Colonic mucosa (tissue), 4 donors: ENCODE data around the gene GTF2A1. TPM values are rescaled to one million over a fixed set of nuclear protein-coding genes. Genes with fewer than 3 reads are reported as not detected.

Experiments
- DNase-seq: peaks from one replicate; pipeline ENCODE4 v3.0.0-alpha.2; 2020
- H3K27ac ChIP-seq: fragments of 200-600 bp; one replicate; pipeline ENCODE4 v1.8.0; 2021
- H3K27me3 ChIP-seq: fragments of 200-600 bp; one replicate; pipeline ENCODE4 v1.8.0; 2021
- H3K36me3 ChIP-seq: fragments of 200-600 bp; one replicate; pipeline ENCODE4 v1.8.0; 2021
- H3K4me1 ChIP-seq: fragments of 200-600 bp; one replicate; pipeline ENCODE4 v1.8.0; 2021; ENCODE audit warnings: mild to moderate bottlenecking
- H3K4me3 ChIP-seq: fragments of 200-600 bp; one replicate; pipeline ENCODE4 v1.8.0; 2021
- H3K9ac ChIP-seq, 2 donors: one replicate each; pipeline ENCODE4 v1.7.0; 2013; ENCODE audit warnings: control low read depth in 2 of 2, low read depth in 2 of 2, low read length in 2 of 2
- H3K9me3 ChIP-seq: fragments of 200-600 bp; one replicate; pipeline ENCODE4 v1.8.0; 2021
- intact Hi-C: fragments of 100-400 bp; cut with DNase I; formaldehyde crosslinking; loops from one replicate; pipeline ENCODE4 v1.14.1; 2022
- total RNA-seq, 2 donors: library from RNA; stranded (reverse); fragmentation: NEBNext Ultra II Directional in 1 of 2; extraction: Animal tissue kit (Norgen Biotek cat#: 25700) in 1 of 2; gene quantifications; one replicate each; pipeline ENCODE4 v1.2.1, GENCODE V29; 2021
- TF ChIP-seq, protein P1 (sequence below): fragments of 200-600 bp; IDR thresholded peaks from one replicate; pipeline ENCODE4 v1.8.0; 2022; ENCODE audit warnings: antibody characterized with exemption, mild to moderate bottlenecking
- donor health status: healthy.
- donor health status: DM: no; HTN: no; CAD: no.
- donor health status: DM: no; HTN: no; CAD: no.

Gene GTF2A1
- total RNA-seq, 2 donors from 2014 or later = 21.6 to 26.6 TPM

DNA sequence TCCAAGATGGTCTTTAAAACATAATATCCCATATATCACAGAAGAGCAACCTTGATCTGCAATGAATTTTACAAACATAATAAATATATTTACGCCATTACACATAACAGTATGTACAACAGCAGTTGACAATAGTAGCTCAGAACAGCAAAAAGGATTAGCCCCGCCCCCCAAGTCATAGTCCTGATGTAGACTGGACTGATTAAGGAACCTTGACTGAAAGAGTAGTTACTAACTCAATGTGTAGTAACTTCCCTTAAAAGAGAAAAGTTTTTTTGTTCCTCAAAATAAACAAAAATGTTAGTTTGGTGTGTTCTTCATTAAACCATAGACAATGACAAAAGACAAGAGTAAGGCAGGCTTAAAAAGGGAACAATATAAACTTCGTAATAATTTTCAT, 44.5 kb downstream of the GTF2A1 start:
- no peaks in the 10 kb centered on the region for H3K27me3 ChIP-seq
- H3K4me1 ChIP-seq = no peaks in the 10 kb centered on the region
- TF ChIP-seq, protein P1, sequence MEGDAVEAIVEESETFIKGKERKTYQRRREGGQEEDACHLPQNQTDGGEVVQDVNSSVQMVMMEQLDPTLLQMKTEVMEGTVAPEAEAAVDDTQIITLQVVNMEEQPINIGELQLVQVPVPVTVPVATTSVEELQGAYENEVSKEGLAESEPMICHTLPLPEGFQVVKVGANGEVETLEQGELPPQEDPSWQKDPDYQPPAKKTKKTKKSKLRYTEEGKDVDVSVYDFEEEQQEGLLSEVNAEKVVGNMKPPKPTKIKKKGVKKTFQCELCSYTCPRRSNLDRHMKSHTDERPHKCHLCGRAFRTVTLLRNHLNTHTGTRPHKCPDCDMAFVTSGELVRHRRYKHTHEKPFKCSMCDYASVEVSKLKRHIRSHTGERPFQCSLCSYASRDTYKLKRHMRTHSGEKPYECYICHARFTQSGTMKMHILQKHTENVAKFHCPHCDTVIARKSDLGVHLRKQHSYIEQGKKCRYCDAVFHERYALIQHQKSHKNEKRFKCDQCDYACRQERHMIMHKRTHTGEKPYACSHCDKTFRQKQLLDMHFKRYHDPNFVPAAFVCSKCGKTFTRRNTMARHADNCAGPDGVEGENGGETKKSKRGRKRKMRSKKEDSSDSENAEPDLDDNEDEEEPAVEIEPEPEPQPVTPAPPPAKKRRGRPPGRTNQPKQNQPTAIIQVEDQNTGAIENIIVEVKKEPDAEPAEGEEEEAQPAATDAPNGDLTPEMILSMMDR = no peak
- no peaks in the 10 kb centered on the region for H3K36me3 ChIP-seq
- DNase-seq = no peak
- peak overlapping the region; percentile 12 for H3K27ac ChIP-seq
- intact Hi-C loops = no loop called here
- H3K9me3 ChIP-seq = no peaks in the 10 kb centered on the region
- no peak overlapping the region for H3K4me3 ChIP-seq
- H3K9ac ChIP-seq = no peak overlapping the region

DNA sequence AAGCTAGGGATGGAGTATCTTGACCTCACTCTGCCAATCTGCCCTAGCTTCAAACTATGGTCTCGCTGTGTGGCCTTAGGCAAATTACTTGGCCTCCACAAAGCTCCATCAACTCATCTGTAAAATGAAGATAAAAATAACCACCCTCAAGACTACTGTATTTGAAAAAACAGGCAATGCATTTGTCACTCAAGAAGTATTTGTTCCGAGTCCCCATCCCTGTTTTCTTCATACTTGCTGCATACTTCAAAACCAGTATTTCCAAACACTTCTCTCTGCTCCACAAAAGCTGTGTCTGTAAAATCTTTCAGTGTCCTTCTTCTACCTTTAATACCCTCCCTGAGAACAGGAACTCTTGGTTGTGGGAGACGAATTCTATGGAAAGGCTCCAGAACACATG, 47.9 kb downstream of the GTF2A1 start:
- no peaks in the 10 kb centered on the region for H3K4me1 ChIP-seq
- no peak overlapping the region for H3K9ac ChIP-seq
- no peaks in the 10 kb centered on the region for H3K27me3 ChIP-seq
- H3K27ac ChIP-seq = no peak overlapping the region
- intact Hi-C loops = loop anchor here (5.0 kb wide), 2 partner anchors 44 to 231 kb away; partner anchors contain the start of gene CEP128
- DNase-seq = no peak
- H3K36me3 ChIP-seq = no peaks in the 10 kb centered on the region
- TF ChIP-seq, protein P1 = no peak
- no peaks in the 10 kb centered on the region for H3K9me3 ChIP-seq
- no peak overlapping the region for H3K4me3 ChIP-seq

DNA sequence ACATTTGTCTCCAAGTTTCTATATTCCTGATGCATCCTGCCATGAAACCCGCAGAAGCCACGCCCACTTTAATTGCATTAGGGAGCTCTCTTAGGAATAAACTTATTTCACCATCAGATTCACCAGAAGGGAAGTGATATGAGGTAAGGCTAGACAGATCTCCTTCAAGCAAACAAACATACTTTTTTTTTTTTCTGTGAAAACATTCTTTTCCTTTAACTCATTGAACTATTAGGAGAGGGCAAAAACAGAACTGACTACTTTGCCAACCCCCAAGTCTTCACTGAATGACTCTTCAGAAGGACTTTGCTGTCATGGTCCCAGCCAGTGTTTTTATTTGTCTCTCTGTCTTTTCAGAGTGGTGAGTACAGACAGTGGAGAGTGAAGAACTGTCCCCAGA, 48.4 kb downstream of the GTF2A1 start:
- H3K4me3 ChIP-seq = no peak overlapping the region
- DNase-seq = no peak
- H3K9me3 ChIP-seq = no peaks in the 10 kb centered on the region
- intact Hi-C loops = loop anchor here (5.0 kb wide), 2 partner anchors 45 to 230 kb away; partner anchors contain the start of gene CEP128
- H3K27ac ChIP-seq = no peak overlapping the region
- H3K4me1 ChIP-seq = no peaks in the 10 kb centered on the region
- no peaks in the 10 kb centered on the region for H3K27me3 ChIP-seq
- no peaks in the 10 kb centered on the region for H3K36me3 ChIP-seq
- H3K9ac ChIP-seq = no peak overlapping the region
- TF ChIP-seq, protein P1 = no peak

DNA sequence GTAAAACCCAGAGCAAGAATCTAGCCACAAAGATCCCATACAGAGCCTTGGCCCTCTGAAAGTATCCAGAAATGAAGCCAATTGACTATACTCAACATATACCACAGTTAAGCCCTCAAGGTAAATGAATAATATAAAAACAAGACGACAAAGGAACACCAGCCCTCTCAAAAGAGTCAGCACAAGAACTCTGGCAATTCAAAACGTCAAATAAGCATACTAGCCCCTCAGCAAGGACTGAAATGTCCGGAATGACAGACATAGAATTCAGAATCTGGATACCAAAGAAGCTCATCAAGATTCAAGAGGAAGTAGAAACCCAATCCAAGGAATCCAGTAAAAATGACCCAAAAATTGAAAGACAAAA, 49.9 kb downstream of the GTF2A1 start:
- Histone ChIP-seq H3K27me3 (no peaks in the 10 kb centered on the region), H3K4me1 (no peaks in the 10 kb centered on the region), H3K9ac (peak overlapping the region in 1 of 2 donors; percentile 85), H3K9me3 (no peaks in the 10 kb centered on the region), H3K36me3 (no peaks in the 10 kb centered on the region), H3K27ac (peak overlapping the region; percentile 97), H3K4me3 (no peak overlapping the region)
- DNase-seq = no peak
- TF ChIP-seq, protein P1 = no peak
- intact Hi-C loops = loop anchor here (5.0 kb wide), 2 partner anchors 46 to 229 kb away; partner anchors contain the start of gene CEP128

DNA sequence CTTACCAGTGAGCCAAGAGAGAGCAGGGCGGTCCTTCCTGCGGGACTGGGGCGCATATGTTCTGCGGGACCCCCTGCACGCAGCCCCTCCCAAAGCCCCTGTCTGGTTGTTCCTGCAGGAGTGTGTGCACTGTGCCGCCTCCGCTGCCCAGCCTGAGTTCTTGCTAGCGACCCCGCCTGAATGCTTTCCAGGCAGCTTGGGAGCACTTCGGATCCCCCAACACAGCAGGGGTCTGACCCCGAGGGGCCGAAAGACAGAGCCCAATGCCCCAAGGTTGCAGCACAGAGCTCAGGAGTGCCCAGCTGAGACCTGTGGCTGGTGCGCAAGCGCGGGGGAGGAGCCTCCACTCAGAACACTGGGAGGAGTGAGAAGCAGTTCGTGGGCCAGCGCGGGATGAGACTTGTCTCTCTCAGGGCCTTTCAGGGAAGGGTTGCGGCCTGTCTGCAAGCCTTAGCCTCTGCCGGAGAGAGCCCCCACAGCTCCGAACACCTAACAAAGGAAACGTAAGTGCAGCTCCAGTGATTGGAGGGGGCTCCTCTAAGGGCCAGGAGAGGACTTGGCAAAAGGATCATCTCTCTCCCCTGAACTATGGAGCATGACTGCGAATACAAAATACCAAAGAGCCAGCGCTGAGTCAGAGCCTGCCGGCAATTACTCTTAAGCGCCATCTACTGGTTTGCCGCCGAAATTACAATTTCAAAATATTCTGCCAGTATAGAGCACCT, 50.5 kb downstream of the GTF2A1 start:
- Histone ChIP-seq H3K4me3 (peak overlapping the region; percentile 64), H3K27ac (peak overlapping the region; percentile 97), H3K4me1 (no peaks in the 10 kb centered on the region), H3K27me3 (no peaks in the 10 kb centered on the region), H3K36me3 (no peaks in the 10 kb centered on the region), H3K9ac (peak overlapping the region; percentile 75 to 85), H3K9me3 (no peaks in the 10 kb centered on the region)
- intact Hi-C loops = loop anchor here (5.0 kb wide), 2 partner anchors 47 to 228 kb away; partner anchors contain the start of gene CEP128
- TF ChIP-seq, protein P1 = peak; percentile 88
- DNase-seq = peak; percentile 94
